Fibroblast of villous mesenchyme (primary cell): ENCODE data around the gene KIF21B. TPM values are rescaled to one million over a fixed set of nuclear protein-coding genes. Genes with fewer than 3 reads are reported as not detected.

Experiments used
- DNase-seq: peaks from one replicate; pipeline ENCODE4 v3.0.0-alpha.2; 2010; ENCODE audit warnings: low read depth
- H3K4me3 ChIP-seq: 2 replicates; pipeline ENCODE4 v1.5.1; 2011; ENCODE audit warnings: low read depth, mild to moderate bottlenecking, low read length
- CTCF ChIP-seq: IDR thresholded peaks from 2 replicates; pipeline ENCODE4 v1.5.1; 2012; ENCODE audit warnings: low read depth, mild to moderate bottlenecking, low read length; ENCODE audit not compliant: insufficient read depth
- small RNA-seq: library from RNA; depleted of rRNA; stranded (forward); fragments of <200 nt; gene quantifications from one replicate; pipeline ENCODE3, GENCODE V24; 2012
- total RNA-seq: library from RNA; depleted of rRNA; stranded (reverse); fragments of >200 nt; gene quantifications from 2 replicates; pipeline ENCODE4 v1.2.3, GENCODE V29; 2012

KIF21B gene
- total RNA-seq, 1 donor = under 0.01 TPM

DNA sequence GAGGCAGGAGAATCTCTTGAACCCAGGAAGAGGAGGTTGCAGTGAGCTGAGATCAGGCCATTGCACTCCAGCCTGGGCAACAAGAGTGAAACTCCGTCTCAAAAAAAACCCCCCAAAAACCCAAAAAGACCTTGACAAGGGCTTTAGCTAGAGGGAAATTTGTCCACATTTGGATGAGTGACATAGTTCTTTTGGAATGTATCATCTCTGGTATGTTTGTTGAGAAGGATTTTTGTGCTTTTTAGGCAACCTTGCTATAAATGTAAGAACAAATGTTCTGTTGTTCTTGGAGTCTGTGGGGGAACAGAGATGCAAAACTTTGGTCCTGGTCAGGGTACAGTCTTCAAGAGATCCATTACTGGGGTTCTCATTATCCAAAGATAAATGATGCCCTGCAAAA is 99.9 kb downstream of the KIF21B start:
- TF ChIP-seq CTCF = no peak
- H3K4me3 ChIP-seq = no peak overlapping the region
- no peak for DNase-seq

DNA sequence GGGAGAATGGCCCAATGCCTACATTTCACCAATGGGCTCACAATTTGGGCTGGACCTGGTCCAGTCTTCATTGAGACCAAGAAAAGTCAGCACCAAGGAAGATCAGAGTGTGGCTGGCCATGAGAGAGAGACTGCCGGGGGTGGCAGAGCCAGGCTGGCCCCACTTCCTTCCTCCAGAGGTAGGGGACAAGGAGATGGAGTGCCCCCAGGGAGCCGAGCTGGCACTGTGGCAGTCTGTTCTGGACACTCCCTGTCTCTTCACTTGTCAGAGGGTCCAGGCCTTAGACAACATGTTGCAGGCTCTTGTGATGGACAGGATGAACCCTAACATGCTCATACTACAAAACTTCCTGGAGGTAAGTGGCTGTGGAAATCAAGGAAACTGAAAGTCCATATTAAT is 101.1 kb downstream of the KIF21B start:
- no peak overlapping the region for H3K4me3 ChIP-seq
- TF ChIP-seq CTCF = no peak
- DNase-seq = no peak

GRCh38 chr1:200921571-200922110 is 101.9 kb downstream of the KIF21B start:
- DNase-seq = no peak
- TF ChIP-seq CTCF = no peak
- no peak overlapping the region for H3K4me3 ChIP-seq

Small RNA genes lying within 50 kb of the gene (small RNA-seq; reads per million reads assigned to genes)
- not detected for gene RNU6-704P

Other genes with a start within 250 kb of the KIF21B start
- not detected in 2 replicates for gene GPR25, start 150.7 kb downstream of the KIF21B start, total RNA-seq
- gene INAVA, start 128.8 kb downstream of the KIF21B start, total RNA-seq = 0.32 TPM in 1 of 2 replicates, not detected in the other
- gene CACNA1S, start 88.7 kb upstream of the KIF21B start, total RNA-seq = not detected in 2 replicates
- gene ASCL5, start 103.5 kb upstream of the KIF21B start, total RNA-seq = not detected in 2 replicates
- gene TMEM9, start 130.8 kb upstream of the KIF21B start, total RNA-seq = 41.2 and 52.2 TPM in 2 replicates
- under 0.01 TPM in 2 replicates for gene IGFN1, start 167.1 kb upstream of the KIF21B start, total RNA-seq